Gastroesophageal sphincter (tissue), 3 donors: Measurements from ENCODE around the gene FBLIM1.

Source experiments
- CTCF ChIP-seq, 4 experiments: fragments of 200-600 bp in 2 of 4; fragments of 450-650 bp in 2 of 4; sonication (generic) in 1 of 4; IDR thresholded peaks; one replicate each; pipeline ENCODE4 v1.5.1; 2017 to 2019; ENCODE audit warnings: antibody characterized with exemption in 4 of 4, mild to moderate bottlenecking in 2 of 4, moderate library complexity in 2 of 4
- EP300 ChIP-seq: sonication (generic); formaldehyde crosslinking; IDR thresholded peaks from one replicate; pipeline ENCODE4 v1.6.1; 2017; ENCODE audit warnings: antibody characterized with exemption, mild to moderate bottlenecking
- POLR2AphosphoS5 ChIP-seq: sonication (generic); formaldehyde crosslinking; IDR thresholded peaks from one replicate; pipeline ENCODE4 v1.6.1; 2017; ENCODE audit warnings: antibody characterized with exemption

- TF ChIP-seq CTCF (IDR thresholded peaks at IDR 0.05) (no peak), EP300 (no peak), POLR2AphosphoS5 (no peak)
These were observed 50.4 kb downstream of the FBLIM1 start for GRCh38 chr1:15808955-15809354.
